Renal cortical epithelial cell (primary cell): ENCODE results near the gene THSD7B. TPM values are rescaled to one million over a fixed set of nuclear protein-coding genes. Genes with fewer than 3 reads are reported as not detected.
"Not testable (repeated sequence)": the region's sequence is repeated elsewhere in the genome, so short reads cannot be mapped to it uniquely, and the experiment has no call there.

ENCODE experiments used
- DNase-seq: peaks from one replicate; pipeline ENCODE4 v3.0.0-alpha.2; 2011; ENCODE audit warnings: low read depth
- total RNA-seq: library from RNA; depleted of rRNA; stranded (reverse); fragments of >200 nt; gene quantifications from 2 replicates; pipeline ENCODE4 v1.2.3, GENCODE V29; 2014

THSD7B gene
- total RNA-seq, 1 donor from 2014 or later = 0.45 TPM

DNA sequence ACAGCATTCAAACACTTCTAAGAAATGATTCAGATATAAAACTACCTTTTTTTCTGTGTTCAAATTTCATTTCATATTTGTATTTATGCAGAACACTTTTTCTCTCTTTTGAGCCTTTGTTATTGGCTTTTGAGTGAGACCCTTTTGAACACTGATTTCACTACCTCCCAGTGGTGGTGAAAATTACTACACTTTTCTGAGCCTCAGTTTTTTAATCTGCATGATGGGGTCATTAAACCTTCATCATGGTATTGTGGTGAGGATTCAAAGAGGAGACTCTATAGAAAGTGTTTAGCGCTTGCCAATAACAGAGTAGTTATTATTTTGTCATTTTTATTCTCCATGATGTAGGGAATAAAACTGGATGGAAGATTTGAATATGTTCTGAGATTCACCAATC lies 169.8 kb downstream of the THSD7B start:
- no peak for DNase-seq

DNA sequence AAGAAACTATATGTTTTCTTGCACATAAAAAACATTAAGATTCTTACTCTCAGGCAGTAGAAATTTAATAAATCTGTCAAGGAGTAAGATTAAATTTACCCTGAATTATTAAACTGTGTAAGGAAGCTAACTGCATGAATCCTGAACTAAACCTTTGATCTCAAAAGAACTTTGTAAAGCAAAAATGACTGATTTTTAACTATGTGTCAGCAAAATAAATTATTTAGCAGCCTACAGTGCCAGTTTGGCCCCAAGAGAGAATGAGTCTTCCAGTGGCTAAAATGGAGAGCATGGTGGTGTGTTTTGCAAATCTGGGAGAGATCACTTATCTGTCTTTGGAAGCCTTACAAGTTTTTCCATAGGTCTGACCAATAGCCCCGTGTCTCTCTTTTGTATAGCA lies 190.7 kb downstream of the THSD7B start:
- no peak for DNase-seq

DNA sequence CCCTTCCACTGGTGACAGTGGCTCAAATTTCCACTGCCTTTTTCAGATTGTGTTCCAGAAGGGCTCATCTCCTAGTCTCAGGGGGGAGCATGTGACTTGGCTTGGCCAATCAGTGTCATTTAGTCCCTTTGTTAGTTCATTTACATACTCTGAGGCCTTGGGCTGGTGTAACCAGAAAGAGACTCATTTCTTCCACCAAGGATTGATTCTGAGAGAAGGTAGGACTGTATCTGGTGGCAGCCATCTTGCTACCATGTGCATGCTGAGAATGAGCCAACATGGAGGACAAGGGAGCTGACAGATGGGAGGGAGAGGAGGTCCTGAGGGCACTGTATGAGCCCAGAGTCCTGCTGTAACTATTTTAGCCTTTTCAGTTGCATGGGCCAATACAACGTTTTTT lies 191.7 kb downstream of the THSD7B start:
- DNase-seq = no peak

DNA sequence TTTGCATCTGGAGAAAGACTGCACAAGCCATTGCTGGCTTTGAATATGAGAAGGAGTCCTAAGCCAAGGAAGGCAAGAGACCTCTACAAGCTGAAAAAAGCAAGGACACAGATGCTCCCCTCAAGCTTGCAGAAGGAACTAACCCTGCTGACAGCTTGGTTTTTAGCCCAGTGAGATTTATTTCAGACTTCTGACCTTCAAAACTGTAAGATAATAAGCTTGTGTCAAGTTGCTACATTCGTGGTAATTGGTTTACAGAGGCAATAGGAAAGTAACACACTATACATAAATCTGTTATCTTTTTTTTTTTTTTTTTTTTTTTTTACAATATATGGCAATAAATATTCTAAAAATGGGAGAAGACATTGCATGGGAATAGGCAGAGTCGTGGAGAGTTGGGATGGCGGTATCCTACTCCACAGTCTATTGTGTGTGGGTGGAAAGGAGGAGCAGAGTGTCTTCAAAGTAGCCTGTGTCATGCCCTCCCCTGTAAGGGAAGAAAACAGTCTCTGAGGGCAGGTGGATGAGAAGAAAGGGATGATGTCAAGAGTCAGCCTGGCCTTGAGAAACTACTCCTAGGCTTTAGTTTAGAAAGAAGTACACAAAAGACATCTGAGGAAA lies 196.9 kb downstream of the THSD7B start:
- DNase-seq = no peak

DNA sequence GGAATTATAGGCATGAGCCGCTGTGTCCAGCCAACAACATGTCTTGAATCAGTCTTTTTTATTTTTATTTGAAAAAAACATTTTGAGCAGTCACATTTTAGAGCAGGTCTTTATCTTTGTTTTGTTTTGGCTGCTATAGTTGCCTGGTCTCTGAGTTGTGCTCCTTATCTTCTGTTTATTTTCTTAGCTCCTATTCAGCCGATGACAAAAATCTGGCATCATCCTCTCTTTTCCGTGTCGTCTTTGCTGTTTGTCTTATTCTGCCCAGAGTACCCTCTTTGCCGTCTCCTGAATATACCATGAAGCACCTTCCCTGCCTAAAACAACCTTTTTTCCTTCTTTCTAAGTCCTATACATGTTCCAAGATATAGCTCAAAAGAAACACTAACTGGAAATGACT lies 201.1 kb downstream of the THSD7B start:
- DNase-seq = no peak

DNA sequence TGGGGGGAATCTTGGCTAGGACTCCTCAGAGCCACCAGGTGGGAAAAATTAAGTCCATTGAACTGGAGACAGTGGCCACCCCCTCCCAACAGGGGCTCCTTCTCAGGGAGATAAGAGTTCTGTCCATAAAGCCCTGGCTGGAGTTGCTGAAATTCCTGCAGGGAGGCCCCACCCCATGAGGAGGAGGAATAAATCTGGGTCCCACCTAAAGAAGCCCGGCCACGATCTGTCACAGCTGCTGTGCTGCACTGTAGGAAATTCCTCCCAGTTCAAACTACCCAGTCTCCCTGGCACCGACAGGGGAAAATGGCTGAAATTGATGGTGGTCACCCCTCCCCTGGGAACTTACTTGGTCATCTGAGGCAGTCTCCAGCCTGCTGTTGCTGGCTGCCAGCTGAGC lies 215.0 kb downstream of the THSD7B start:
- DNase-seq = no peak

DNA sequence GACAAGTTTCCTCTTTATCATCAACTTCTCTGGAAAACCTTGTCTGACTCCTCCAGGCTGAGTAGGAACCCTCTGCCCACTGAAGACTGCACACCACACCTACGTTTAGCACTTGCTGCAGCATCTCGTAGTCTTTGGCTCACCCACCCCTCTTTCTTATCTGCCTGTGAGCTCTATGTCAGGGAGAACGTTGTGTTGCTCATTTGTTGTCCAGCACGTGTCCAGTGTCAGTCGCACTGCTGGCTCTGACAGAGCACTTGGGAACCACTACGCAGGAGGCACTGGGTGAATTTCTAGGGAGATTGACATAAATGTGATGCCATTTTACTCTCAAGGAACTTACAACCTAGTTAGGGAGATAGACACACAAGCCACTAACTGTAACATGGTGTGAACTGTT lies 216.3 kb downstream of the THSD7B start:
- not testable (repeated sequence) for DNase-seq

DNA sequence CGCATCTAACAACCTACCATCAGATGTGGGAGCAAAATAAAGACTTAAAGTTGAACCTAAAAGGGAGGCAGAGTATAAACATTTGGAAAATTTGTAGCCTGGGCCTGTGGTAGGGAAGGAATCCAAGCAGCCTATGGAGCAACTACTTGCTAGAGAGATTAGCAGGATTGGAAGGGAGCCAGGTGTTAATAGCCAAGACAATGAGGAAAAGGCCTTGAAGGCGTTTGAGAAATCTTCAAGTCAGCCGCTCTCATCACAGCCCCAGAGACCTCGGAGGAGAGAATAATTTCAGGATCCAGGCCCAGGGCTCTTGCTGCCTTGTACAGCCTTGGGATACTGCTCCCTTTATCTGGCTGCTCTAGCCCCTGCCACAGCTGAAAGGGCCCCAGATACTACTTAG lies 219.7 kb downstream of the THSD7B start:
- DNase-seq = peak; percentile 13

DNA sequence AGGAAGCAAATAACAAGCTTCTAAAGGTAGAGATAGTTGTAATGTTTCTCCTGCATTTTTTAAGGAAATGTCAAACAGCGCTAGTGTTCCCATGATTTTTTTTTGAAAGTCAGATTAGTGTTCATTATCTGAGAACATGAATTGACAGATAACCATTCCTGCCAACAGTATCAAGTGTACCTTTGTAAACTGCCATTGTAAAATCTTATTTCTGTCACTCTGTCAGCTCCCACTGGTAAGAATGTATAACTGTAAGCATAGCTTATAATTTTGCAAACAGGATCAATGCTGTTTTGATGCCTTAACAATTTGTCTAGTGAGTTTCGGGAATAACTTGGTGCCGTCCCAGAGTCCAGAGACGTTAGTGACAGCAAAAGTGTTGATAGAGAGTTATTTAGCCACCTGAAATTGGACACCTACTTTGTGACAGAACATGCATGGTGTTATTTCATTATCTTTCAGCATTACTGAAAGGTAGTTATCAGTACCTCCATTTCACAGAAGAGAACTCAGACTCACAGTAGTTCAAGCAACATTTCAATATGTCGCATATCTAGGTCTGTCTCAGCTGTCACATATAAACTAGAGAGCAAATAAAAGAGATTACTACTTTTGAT lies 221.4 kb downstream of the THSD7B start:
- DNase-seq = no peak

DNA sequence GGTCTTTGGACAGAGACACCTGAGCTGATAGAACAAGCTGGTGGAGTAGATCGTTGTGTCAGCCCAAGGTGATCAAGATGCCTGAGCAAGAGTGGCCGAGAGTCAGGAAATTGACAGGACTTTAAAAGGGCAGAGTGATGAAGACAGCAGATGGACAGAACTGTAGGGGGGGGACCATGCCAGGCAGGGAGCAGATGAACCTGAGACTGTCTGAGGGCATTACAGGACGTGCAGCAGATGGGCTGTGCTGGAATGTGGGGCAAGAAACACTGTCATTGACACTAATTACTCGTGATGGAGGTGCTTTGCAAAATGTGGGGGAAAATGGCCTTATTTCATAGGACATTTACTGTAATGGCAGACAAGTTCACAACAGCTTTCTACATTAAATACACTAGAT lies 225.0 kb downstream of the THSD7B start:
- no peak for DNase-seq

DNA sequence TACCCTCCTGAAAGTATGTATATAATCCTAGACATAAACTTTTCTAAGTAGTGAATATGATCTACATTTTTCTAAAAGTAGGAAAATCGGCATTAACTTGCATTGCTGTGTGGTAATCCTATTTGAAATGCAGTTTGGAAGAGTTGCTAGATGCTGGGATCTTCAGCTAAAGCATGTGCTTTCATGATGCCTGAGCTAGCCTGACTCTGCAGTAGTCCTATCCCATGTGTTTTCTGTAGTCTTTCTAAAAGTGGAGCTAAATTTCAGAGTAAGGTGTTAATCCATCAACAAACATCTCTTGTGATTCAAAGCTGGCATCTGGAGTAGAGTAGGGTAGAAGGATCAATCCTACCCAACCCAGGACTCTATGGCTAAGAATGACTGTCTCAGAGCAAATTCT lies 229.4 kb downstream of the THSD7B start:
- no peak for DNase-seq

DNA sequence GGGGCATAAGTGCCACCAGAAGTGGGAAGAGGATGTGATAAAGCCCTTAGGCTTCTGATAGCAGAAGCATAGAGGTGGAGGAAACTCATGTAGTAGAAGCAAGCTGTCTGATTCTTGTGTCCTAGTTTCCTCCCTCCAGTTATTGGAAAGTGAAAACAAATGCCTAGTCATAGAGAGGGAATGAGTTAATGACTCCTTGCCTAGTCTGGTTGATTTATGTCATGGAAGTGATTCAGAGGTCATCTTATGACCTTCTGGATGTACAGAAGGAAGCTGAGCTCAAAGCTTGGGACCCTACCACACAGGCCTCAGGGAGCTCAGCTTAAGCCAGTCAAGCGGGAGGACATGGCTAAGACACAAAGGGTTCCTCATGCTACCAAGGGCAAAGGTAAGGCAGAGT lies 232.2 kb downstream of the THSD7B start:
- peak; percentile 78 for DNase-seq

DNA sequence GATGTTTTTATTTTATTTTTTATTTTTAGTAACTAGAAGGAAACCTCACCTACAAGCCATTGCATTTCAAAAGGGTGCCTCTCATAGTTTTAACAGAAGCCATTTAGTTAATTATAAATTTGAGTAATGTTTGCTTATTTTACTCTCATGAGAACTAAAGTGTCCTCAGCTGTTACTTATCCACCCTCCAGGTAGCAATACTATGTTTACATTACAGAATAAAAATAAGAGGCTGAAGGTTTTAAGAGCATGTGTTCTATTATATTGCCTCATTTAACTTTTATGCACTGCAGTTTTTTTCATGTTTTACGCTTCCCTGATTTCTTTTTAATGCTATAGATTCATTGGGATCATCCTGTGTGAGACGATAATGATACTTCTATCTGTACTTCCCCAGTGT lies 235.5 kb downstream of the THSD7B start:
- DNase-seq = peak; percentile 60

DNA sequence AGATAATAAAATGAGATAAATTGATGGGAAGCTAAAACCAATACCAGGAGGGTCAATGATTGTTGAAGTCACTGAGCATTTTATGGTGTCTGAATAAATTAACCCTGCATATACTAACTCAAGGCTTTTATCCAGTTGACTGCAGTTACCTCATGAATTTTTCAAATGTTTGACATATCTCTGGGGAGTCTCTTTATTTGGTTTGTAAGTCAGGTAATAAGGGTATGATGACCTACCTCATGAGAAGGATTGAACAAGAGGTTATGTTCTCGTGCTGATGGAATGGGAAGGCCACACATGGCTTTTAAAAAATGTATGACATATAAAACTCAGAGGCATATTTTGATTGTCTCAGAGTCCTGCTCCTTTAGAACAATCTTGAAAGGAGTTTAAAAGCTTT lies 237.6 kb downstream of the THSD7B start:
- DNase-seq = peak; percentile 54

DNA sequence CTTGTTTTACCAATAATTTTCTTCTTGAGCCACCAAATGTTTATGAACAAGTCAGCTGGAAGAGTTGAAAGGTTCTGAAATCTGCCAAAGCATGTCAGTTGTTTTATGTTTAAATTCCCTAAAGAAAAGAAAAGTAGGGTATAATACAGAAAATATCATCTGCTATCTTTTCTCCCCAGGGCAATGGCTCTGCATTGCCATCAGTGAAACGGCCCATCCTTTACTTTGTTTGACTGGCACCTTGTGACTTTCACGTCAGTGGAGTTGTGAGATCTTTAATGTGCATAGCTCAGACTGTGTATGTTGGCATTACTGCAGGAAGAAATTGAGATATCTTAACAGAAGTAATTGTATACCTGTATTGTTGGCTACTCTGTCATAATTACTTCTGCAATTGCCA lies 239.9 kb downstream of the THSD7B start:
- DNase-seq = no peak

DNA sequence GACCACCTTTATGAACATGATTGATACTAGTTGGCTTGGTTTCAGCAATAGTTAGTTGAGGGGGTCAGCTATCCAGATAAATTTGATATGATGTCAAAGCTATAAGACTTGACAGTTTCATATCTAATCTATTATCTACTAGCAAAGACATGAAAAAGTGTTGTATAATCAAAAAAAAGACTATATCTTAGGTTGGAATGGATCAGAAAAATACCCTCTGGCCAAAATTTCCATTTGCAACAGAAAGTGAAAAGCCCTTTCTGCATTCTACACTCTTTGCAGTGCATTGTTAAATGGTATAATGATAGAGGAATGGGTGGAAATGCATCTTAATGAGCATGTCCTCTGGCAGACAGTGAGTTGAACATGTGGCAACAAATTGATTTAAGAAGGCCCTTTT lies 242.6 kb downstream of the THSD7B start:
- DNase-seq = no peak

DNA sequence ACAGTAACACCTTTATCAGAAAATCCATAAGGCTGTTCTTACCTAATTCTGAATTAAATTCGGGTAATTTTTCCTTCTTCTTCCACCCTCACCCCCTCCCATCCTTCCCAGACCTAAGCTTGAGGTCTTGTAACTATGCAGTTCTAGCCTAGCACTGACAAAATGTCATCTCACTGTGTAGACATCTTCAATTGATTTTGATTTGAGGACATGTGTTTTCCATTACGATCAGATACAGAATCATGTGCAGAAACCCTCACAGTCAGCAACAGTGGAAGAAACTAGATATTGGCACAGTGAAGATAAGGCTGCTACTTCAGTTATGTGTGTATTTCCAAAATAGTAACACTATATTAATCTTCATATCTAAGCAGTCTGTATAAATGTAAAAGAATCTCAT lies 244.6 kb downstream of the THSD7B start:
- DNase-seq = no peak

DNA sequence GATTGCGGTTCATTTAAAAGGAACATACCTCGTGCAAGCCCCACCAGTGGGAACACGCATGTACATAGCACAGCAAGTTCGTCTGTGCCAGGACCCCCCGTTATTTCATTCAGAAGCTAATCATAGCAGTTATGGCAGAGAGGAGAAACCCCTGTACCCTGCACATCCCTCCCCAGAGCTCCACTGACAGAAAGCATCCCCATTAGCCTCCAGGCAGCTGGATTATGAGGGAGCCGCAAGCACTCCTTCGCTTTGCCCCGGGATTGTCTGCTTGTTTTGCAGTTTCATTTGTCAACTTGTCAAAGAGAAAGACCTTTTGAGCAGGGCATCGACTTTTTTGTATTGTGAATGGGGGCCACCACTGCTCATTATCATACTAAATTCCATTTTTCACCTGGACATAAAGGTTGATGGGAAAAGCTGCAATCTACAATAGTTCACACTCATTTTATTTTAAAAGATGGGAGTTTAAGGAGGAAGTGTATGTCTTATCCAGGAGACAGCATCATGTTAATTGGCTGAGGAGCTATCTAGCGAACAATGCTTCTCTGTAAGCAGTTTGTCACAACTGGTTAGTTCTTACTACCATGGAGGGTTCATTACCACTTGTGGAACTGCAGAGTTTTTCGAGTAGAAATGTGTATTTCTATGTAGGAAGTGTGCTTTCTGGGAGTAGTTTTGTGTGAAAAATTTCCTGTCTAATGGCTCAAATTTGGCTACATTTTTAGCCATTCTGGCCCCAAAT lies 255.3 kb downstream of the THSD7B start:
- no peak for DNase-seq

DNA sequence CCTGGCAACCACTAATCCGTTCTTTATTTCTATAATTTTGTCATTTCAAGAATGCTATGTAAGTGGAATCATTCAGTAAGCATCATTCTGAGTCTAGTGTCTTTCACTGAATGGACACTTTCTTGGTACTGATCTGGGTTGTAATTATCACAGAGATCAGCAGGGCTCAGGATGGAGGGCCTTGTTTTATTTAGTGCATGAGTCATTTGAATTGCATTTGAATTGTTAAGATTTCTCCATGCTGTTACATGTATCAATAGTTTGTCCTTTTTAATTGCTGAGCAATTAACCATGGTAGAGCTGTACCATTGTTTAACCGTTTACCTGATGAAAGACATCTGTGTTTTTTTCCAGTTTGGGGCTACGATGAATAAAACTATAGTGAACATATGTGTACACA lies 256.4 kb downstream of the THSD7B start:
- peak; percentile 52 for DNase-seq

DNA sequence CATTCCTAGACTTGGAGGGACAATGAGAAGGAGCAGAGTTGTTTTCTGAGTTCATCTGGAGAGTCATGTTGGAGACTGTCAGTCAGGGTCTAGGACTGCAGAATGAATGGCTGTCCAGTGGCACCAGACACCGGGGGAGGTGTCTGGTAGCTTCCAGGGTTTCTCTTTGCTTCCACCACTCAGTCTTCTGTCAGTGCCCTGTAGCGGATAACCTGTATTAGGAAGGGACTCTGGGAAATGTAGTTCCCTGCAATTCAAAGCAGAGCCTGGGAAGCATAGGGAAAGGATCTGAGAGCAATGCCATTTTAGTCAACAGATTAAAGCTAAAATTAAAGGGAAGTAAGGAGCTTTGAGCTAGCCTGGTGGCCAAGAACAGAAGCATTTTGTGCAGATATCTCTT lies 257.9 kb downstream of the THSD7B start:
- no peak for DNase-seq

DNA sequence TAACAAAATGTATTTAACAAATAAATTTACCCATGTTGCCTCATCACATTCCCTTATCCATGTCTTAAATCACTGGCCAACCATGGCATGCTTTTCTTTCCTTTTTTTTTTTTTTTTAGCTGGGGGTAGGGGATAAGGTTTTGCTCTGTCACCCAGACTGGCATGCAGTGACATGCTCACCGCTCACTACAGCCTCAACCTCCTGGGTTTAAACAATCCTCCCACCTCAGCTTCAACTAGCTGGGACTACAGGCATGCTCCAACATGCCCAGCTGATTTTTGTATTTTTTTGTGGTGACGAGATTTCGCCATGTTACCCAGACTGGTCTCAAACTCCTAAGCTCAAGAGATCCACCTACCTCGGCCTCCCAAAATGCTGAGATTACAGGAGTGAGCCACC lies 266.4 kb downstream of the THSD7B start:
- no peak for DNase-seq

DNA sequence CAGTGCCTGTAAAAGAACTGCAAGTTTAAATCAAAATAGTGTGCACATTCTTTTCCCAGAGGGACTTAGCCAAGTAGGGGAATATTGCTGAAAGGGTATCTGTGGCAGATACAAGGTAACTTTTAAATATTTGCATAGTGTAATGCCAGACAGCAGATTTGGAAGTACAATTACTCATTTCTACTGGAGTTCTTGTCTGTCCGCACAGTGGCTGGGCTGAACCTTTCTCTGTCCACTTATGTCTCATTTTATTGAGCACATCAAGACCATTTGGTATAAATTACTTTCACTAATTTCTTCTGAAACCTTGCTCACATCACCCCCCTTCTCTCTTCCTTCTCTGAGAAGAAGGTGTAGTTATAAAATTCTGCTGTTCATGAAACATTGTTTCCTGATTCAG lies 271.3 kb downstream of the THSD7B start:
- no peak for DNase-seq

DNA sequence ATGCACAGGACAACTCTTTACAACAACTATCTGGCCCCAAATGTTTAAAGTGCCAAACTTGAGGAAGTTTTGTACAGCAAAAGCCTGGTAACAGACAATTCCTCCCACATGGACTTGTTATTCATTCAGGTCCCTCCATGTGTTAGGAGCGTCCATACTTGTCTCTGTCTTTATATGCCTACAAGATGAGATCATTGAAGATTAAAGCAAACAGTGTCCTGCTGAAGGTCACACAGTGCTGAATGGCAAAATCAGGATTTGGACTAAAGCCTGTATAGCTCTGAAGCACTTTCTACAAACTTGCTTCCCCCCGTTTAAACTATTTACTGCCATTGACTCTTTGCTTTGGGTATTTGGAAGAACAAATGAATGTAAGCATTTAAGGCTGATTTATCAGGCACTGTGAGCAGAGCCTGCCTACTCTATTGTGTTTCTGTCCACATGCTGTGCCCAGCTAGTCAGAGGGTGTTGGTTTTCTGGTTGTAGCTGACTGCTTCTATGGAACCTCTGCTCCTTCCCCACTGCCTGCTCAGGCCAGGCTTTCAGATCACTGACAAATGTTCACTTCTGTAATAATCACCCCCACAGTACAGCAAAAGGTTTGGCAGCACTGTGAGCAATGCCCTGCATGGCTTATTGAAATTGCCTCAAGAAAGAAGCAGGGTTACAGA lies 274.3 kb downstream of the THSD7B start:
- no peak for DNase-seq
